Amniotic stem cell (primary cell): ENCODE data around the gene RABGAP1L.

Experiments
- DNase-seq: peaks from one replicate; lab custom pipeline; 2025; lab: John Stamatoyannopoulos, UW

RABGAP1L gene

DNA sequence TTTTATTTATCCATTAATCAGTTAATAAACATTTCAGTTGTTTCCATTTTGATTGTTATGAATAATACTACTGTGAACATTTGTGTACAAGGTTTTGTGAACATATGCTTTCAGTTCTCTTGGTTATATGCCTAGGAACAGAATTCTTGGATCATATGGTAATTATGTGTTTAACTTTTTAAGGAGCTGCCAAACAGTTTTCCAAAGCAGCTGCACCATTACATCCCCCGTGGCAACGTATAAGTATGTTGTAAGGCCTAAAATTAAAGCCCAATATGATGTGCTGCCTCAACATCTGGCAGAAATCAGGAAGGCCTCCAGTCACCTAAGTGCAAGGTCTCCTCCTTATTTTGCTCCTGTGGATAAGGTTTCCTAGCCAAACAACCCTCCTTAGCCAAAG lies 604.9 kb downstream of the RABGAP1L start:
- no peak for DNase-seq

DNA sequence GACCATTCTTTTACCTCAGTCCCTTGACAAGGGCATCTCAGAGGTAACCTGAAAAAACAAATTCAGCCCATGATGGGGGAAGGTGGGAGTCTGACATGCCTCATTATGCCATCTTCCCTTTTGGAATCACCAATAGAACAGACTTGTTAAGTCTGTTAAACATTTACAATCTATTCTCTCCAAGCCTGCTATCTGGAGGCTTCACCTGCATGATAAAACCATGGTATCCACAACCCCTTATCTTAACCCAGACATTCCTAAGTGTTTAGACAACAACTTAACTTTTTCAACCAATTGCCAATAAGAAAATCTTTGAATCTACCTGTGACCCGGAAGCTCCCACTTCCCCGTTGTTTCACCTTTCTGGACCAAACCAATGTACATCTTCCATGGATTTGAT lies 607.4 kb downstream of the RABGAP1L start:
- no peak for DNase-seq

DNA sequence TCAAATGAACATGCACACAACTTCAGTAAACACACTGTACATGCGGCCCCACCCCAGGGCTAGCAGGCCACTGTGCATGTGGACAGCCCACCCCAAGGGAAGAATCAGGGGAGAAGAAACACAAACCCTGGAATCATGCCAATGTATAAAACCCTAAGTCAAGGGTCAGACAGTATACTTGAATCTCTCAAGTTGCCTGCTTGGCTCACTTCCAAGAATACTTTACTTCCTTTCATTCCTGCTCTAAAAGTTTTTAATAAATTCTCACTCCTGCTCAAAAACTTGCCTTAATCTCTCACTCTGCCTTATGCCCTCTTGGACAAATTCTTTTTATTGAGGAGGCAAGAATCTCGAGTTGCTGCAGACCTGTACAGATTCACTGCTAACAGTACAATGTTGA lies 609.2 kb downstream of the RABGAP1L start:
- no peak for DNase-seq

DNA sequence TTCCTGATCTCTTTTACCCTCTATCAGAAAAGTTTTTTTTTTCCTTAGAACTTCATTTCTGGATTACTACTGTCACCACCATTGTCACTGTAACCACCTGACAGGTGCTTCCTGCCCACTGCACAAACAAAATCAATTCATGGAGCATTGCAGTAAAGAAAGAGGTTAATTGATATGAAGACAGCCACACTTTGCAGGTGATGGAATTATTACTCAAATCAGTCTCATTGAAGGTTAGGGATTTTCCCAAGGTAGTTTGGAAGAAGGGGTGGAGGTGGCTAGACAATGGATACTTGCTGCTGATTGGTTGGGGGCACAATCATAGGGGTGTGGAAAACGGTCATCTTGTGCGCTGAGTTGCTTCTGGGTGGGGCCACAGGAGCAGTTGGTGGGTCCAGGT lies 609.6 kb downstream of the RABGAP1L start:
- DNase-seq = no peak

DNA sequence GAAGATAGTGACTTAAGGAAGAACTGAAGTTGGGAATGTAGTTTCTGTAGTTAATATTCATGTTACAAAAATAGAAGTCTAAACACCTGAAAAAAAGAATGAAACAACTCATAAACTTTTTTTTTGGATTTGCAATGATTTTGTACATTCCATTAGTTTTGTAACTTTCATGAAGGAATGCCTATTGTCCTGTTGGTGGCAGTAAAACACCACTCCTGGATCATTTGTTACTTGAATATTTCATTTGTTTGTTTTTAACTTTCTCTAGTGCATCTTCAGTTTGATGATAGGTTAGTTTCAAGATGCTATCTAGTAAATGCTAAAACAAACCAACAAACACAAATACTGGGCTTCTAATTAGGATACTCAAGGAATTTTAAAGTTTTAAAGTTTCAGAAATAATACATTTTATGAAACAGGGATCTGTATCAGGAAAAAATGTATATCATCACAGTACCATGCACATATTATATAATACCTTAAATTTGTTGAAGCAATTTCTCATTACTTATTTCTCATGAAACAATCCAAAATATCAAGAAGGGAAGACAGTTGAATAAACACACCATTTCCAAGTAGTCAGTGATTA lies 610.7 kb downstream of the RABGAP1L start:
- peak; percentile 27 for DNase-seq

DNA sequence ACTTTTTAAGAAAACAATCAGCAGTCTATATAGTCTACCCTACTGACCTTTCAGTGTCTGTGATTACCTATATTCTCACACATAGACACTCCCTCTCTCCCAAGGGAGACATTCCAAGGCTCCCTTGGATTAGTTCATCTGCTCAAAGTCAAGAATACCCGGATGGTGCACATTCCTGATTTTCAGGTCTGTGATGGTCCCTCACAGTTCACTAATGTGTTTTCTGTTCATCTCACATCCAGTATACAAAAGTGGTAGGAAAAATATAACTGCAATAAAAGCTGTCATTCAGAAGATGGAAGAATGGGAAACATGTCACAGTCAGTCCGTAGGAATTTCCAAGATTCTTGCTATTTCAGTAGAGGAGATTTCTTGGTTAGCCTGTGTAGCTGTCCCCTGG lies 616.3 kb downstream of the RABGAP1L start:
- DNase-seq = no peak

DNA sequence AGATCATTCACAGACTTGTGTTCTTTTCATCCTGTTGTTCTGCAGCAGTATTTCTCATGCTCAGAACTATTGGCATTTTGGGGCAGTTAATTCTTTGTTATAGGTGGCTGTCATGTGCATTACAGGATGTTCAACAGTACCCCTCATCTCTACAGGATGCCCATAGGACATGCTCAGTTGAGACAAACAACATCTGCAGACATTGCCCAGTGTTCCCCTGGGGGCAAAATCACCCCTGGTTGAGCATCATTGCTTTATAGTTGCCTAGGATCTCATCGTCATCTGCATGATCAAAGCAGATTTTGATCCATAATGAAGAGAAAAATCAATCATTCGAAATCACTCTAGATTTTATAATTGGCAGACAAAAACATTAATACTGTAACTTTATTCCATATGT lies 617.9 kb downstream of the RABGAP1L start:
- DNase-seq = no peak

DNA sequence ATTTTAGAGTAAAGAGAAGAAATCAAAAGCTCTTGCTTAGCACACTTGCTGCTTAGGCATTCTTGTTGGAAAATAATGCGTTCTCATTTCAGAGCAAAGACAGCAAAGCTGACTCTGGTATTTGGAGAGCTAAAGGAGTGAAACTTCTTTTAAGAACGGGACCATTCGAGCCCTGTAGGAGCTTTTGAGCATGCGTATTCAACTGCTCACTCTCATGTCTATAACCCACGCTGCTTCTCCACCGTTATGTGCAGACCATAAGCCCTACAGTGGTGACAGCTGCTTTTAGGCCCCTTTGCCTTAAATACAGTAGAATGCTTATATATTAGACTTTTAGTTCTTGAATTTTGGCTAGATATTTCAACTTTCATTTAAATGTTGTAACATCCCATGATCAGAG lies 626.2 kb downstream of the RABGAP1L start:
- DNase-seq = no peak

DNA sequence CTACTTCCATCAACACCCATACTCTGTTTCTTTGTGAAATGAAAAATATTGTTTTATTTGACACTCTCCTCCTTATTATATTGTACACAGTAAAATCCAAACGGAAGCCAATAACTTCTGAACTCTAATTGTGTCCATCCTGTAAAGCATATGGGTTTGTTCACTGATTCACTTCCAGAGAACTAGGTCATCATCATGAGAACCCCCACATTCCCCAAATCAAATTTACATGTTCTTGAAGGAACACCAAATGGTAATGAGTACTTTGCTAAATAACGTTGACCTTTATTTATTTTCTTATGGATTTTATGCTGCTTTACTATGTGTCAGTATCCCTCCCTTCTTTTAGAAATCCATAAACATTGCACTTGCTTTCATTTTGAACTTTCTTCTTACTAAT lies 627.0 kb downstream of the RABGAP1L start:
- DNase-seq = no peak

DNA sequence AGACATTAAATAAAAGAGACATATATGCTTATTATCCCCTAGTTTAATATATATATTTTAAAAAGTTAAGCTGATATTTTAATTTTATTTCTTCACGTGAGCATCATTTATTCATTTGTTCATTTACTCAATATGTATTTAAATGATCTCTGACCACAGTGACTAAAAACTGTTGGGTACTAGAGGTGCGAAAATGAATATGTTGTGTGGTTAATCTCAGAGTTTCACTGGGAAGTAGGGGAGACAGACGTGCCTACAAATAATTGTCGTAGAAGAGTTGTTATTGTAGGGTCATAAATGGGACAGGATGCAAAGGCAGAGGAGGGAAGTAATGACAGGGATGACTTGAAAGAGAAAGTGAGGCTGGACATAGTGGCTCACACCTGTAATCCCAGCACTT lies 627.4 kb downstream of the RABGAP1L start:
- DNase-seq = no peak

DNA sequence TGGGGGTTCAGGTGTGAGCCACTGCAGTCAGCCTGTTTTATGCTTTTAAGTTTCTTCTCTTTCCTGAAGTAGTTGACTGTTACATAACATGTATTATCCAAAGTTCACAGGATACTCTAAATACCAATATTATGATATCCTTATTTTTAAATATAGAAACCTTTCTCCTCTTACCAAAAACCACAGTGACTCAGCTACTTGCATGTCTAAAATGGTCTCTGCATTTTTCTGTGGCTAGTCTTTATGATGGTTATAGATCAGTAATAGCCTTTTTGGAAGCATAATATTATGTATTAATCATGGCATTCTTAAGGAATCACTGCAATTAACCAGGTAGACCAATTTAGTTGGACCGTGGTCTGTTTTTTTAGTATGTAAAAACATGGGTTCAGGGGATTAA lies 629.7 kb downstream of the RABGAP1L start:
- peak; percentile 69 for DNase-seq

DNA sequence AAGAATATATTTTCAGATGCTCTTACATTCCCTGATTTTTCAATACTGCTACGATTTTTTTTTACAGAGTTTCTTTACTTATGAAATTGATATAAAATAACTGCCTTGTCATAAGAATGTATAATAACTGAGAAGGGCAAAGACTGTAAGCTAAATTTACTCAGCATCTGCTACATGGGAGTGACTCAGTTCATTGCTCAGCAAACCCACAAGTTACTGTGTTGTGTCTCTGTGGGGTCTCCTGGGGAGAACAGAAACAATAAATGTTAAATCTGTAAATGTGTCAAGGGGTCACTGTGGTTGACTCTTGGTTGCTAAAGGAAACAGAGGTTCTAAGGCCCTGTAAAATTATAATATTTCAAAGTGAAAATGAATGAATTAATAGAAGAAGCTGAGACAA lies 630.1 kb downstream of the RABGAP1L start:
- no peak for DNase-seq

DNA sequence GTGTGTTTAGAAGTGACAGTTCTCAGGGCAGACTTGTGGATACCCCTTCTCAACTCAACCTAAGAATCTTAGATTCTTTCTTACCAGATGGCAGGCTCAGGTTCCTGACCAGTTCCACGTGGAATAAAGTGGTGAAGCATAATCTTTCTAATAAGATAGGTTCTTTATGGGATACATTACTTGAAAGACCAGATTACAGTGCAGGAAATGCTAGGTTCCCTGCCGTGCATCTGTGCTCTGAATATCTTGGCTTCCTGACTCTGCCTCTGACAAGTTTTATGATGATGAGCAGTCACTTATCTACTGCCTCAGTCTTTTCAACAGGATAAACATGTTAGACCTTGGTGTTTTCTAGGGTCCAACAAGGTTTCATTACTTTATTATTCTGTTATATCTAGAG lies 632.5 kb downstream of the RABGAP1L start:
- DNase-seq = no peak

DNA sequence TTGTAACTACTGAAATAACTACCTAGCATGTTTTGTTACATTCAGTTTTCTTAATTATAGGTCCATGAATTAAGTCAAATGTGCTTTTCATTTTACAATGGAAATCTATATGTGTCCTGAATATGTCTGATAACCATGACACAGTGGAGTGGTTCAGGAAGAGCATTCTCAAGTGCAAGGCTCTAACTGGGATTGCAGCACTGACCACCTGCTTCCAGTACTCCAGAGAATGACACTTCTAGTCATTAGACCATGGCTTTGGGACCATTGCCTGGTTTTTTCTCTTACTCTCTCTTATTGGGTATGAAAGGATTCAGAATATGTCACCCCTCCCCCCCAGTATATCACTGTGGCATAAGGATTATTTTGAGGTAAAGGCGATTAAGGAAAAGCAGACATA lies 635.5 kb downstream of the RABGAP1L start:
- no peak for DNase-seq

DNA sequence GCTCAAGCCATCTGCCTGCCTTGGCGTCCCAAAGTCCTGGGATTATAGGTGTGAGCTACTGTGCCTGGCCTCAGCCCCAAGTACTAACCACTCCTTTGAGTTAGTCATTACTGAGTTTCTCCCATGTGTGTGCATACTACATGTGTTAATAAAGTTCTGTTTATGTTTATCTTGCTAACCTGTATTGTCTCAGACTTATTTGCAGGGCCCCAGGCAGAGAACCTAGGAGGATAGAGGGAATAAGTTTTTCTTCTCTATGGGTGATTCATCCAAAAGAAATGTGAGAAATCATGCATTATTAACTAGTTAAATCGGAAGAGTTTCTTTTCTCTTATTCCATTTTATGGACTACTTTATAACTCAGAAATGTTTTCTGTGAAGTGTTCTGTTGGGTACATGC lies 636.5 kb downstream of the RABGAP1L start:
- DNase-seq = no peak

DNA sequence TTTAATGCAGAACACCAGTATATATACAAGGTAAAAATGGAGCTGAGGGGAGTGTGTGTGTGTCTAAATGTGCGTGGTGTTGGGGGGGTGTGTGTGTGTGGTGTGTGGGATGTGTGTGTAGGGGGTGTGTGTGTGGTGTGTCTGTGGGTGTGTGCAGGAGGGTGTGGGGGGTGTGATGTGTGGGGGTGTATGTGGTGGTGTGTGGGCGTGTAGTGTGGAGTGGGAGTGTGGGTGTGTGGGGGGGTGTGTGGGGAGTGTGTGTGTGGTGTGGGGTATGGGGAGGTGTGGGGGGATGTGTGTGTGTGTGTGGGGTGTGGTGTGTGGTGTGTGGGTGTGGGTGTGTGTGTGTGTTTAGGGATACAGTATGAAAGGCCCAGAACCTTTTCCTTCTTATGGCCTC lies 638.1 kb downstream of the RABGAP1L start:
- no peak for DNase-seq

DNA sequence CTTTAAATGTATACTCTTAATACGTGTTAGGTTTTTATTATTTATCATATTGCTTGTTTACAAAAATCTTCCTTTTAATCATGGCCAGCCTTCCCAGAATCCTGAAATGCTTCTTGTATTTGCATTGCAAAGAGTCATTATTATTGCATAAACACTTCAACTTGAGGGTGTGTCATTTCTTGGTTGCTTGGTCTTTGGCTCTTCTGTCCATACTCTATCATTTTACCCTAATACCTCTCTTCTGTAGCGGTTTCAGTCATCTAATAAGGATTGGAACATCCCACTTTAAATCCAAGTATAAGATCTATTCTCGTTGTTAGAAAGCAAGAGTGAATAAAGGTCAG lies 639.8 kb downstream of the RABGAP1L start:
- DNase-seq = no peak

DNA sequence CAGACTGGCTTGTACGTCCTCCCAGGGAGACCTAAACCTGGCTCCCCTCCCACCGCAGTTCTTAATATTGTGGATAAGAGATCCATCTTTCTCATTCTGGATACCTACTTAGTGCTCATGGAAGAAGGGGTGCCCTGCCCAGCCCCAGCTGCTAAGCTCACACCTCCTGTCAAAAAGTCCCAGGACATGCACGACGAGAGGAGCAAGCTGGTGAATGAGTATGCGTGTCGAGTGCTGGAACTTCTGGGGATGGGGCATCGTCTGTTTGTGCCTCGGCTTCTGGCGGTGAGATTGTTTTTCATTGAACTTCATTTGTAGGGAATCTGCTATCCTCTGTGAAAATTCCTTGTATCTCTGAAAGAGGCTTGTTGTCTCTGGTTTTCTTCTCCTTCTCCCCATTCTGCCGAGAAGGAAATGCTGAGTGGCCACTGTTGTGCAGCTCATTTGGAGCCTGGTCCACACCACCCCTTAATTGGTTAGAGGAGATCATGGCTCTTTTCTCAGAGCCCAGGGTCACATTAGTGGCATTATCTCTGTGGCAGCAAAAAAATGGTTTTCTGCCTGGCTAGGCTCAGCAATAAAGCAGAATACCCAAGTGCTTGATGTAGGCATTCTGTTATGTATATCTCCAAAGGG lies 641.0 kb downstream of the RABGAP1L start:
- DNase-seq = no peak

DNA sequence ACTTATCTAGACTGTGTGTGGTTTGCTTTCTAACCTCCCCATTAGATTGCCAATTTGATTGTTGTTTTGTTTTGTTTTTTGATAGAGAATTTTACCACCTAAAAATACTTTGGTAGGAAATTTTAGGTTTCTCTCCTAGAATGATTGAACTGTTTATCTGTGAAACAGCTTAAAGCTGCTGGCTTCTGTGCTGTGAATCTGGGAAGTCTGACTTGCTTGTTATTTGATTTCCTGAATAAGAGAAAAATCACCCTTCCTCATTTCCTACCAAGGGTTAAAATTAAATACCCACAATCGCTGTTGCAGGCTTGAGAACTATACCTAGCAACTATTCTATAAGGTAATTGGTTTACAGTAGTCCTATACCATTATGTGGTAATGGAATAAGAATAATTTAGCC lies 641.6 kb downstream of the RABGAP1L start:
- no peak for DNase-seq

DNA sequence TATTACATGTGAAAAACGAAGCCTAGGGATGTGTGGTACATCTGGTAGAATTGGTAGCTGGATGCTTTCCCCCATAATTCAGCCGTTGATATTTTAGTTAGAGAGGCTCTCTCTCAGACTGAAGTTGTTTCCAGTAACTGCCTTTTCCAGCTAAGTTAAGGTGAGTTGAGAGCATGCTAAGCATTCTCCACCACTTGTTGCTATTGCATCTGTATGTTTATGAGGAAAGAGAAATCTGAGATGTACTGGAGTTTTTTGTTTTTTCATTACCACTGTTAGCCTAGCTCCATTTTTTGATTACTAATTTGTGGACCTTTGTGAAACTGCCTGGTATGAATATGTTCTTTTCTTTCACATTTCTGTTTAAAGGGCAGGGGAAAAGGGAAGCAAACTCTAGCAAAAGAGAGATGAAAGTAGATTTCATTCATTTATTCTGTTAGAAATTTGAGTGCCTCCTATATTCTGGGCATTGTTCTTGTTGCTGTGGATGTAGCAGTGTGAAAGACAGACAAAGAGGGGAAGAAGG lies 650.5 kb downstream of the RABGAP1L start:
- no peak for DNase-seq

DNA sequence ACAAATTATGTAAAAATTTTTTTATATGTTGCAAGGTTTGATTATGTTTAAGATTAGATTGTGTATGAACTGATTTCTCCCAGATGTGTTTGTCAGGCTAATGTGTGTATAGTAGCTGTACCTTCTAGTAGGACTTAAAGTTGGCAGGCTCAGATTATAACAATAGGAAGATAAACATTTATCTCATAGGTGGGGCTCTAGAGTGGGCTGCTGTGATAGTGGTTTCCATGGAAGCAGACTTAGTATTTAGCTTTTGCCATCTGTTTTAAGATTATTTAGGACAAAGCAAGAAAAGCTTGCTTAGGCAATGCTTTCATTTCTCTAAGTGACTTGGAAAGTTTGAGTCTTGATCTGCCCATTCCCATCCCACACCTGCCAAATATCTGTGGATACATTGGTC lies 652.7 kb downstream of the RABGAP1L start:
- no peak for DNase-seq

DNA sequence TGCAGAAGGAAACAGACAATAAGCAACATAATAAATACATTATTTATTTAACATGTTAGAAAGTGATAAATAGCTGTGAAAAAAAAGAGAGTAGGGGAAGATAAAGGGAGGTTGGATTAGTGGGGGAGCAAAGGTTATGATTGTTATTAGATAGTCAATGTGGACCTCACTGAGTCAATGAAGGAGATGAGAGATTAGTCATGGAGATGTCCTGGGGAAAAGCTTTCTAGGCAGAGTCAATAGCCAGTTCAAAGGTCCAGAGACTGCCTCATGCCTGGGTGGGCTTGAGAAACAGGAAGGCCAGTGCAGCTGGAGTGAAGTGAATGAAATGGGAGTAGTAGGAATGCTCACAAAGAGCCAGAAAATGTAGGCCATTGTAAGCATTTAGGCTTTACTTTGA lies 653.3 kb downstream of the RABGAP1L start:
- DNase-seq = no peak

DNA sequence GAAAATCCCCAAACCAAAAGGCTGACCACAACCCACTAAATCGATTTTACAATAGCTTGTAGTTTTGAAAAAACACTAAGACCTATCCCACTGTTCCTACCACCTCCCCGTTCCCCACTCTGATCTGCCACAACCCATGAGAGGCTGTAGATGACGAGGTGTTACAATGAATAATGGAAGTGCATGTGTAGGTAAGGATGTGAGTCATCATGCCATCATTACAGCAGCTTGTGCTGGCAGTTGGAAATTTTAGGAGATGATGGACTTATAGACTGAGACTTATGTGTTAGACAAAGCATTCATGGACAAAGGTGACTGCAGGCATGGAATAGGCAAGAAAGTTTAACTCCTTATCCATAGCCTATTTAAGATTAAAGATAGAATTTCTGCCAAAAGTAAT lies 655.7 kb downstream of the RABGAP1L start:
- DNase-seq = no peak

DNA sequence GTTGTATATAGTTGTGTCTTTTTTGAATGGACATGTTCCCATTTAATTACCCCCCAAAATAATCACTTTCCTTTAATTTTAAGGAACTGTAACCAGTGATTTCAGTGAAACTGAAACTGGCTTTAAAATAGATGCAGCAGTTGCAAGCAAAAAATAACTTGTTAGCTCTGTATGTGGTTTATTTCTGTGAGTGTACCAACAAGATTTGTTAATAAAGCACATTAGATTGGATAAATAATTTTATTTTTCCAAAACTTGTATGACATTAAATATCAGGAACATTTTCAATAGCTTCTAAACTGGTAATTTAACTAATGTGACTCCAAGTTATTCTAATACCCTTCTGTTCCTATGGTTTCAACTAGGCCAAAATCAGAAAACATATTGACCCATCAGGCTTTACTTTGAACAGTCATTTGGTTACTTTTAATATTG lies 656.2 kb downstream of the RABGAP1L start:
- no peak for DNase-seq
